Progenitor cell of endocrine pancreas (in vitro differentiated cells): Measurements from ENCODE around the gene RUNX1. TPM values are rescaled to one million over a fixed set of nuclear protein-coding genes. Genes with fewer than 3 reads are reported as not detected.

Source experiments
- DNase-seq: peaks from one replicate; pipeline ENCODE4 v3.0.0; 2021; ENCODE audit warnings: low spot score; ENCODE audit not compliant: unreplicated experiment
- H3K27ac Mint-ChIP-seq: 2 replicates; pipeline ENCODE4 v1.8.0; 2021; ENCODE audit warnings: mild to moderate bottlenecking, moderate library complexity, mixed read lengths
- H3K27me3 Mint-ChIP-seq: 2 replicates; pipeline ENCODE4 v1.8.0; 2021; ENCODE audit warnings: mixed read lengths
- H3K36me3 Mint-ChIP-seq: 2 replicates; pipeline ENCODE4 v1.8.0; 2022; ENCODE audit warnings: mixed read lengths; ENCODE audit not compliant: insufficient read depth
- H3K4me1 Mint-ChIP-seq: 2 replicates; pipeline ENCODE4 v1.8.0; 2021; ENCODE audit warnings: low read depth, mixed read lengths
- H3K4me3 Mint-ChIP-seq: 2 replicates; pipeline ENCODE4 v1.8.0; 2021; ENCODE audit warnings: low read depth, mild to moderate bottlenecking, moderate library complexity, mixed read lengths
- H3K9me3 Mint-ChIP-seq: 2 replicates; pipeline ENCODE4 v1.8.0; 2021; ENCODE audit warnings: low read depth, mixed read lengths
- CTCF ChIP-seq: fragments of 200-600 bp; sonication (generic); IDR thresholded peaks from one replicate; pipeline ENCODE4 v1.5.0; 2021; ENCODE audit warnings: antibody characterized with exemption, mild to moderate bottlenecking; ENCODE audit not compliant: unreplicated experiment
- total RNA-seq: library from RNA; stranded (reverse); gene quantifications from 2 replicates; pipeline ENCODE4 v1.2.1, GENCODE V29; 2021

The RUNX1 gene
- total RNA-seq, 1 donor from 2014 or later, result 7.1 TPM

GRCh38 chr21:35002879-35003722 lies 46.0 kb downstream of the RUNX1 start:
- no peak for DNase-seq
- Mint-ChIP-seq H3K27ac (no peak overlapping the region), H3K27me3 (peaks cover 6% of the 10 kb centered on the region), H3K9me3 (peaks cover 5% of the 10 kb centered on the region), H3K4me3 (no peak overlapping the region), H3K4me1 (no peaks in the 10 kb centered on the region), H3K36me3 (no peaks in the 10 kb centered on the region)
- TF ChIP-seq CTCF, result no peak

- no peak for DNase-seq
- Mint-ChIP-seq H3K9me3 (peaks cover 5% of the 10 kb centered on the region), H3K27ac (no peak overlapping the region), H3K4me1 (peaks cover 6% of the 10 kb centered on the region), H3K4me3 (no peak overlapping the region), H3K27me3 (peaks cover 3% of the 10 kb centered on the region), H3K36me3 (no peaks in the 10 kb centered on the region)
- no peak for TF ChIP-seq CTCF
Observed at GRCh38 chr21:34999397-34999941, 49.6 kb downstream of the RUNX1 start.

GRCh38 chr21:34998176-34998575 lies 50.9 kb downstream of the RUNX1 start:
- no peak overlapping the region for H3K4me3 Mint-ChIP-seq
- peaks cover 6% of the 10 kb centered on the region for H3K4me1 Mint-ChIP-seq
- H3K27ac Mint-ChIP-seq, result no peak overlapping the region
- no peak for TF ChIP-seq CTCF
- H3K36me3 Mint-ChIP-seq, result no peaks in the 10 kb centered on the region
- H3K27me3 Mint-ChIP-seq, result peaks cover 3% of the 10 kb centered on the region
- peaks cover 5% of the 10 kb centered on the region for H3K9me3 Mint-ChIP-seq
- DNase-seq, result no peak

- no peak overlapping the region for H3K27ac Mint-ChIP-seq
- no peaks in the 10 kb centered on the region for H3K36me3 Mint-ChIP-seq
- TF ChIP-seq CTCF, result no peak
- peaks cover 3% of the 10 kb centered on the region for H3K27me3 Mint-ChIP-seq
- DNase-seq, result no peak
- H3K9me3 Mint-ChIP-seq, result peaks cover 5% of the 10 kb centered on the region
- peaks cover 6% of the 10 kb centered on the region for H3K4me1 Mint-ChIP-seq
- no peak overlapping the region for H3K4me3 Mint-ChIP-seq
Observed at GRCh38 chr21:34997294-34997693, 51.8 kb downstream of the RUNX1 start.

- Mint-ChIP-seq H3K27ac (no peak overlapping the region), H3K36me3 (no peaks in the 10 kb centered on the region)
Observed at GRCh38 chr21:34996304-34997101, 52.6 kb downstream of the RUNX1 start.

More at GRCh38 chr21:34996304-34997101, 52.6 kb downstream of the RUNX1 start:
- DNase-seq, result no peak
- Mint-ChIP-seq H3K9me3 (peaks cover 5% of the 10 kb centered on the region), H3K4me3 (no peak overlapping the region), H3K27me3 (peaks cover 3% of the 10 kb centered on the region), H3K4me1 (peaks cover 6% of the 10 kb centered on the region)
- no peak for TF ChIP-seq CTCF
